GM19468 (cell line): ENCODE measurements around the gene MTF2.
"Not testable (repeated sequence)": the region's sequence is repeated elsewhere in the genome, so short reads cannot be mapped to it uniquely, and the experiment has no call there.

Experiments used
- ATAC-seq: cut with Tn5 transposase; IDR thresholded peaks from one replicate; pipeline ENCODE4 v1.9.1; 2021; ENCODE audit warnings: mild to moderate bottlenecking, moderate library complexity, moderate number of reproducible peaks; ENCODE audit not compliant: unreplicated experiment; ENCODE audit errors: extremely low read depth

Gene MTF2

DNA sequence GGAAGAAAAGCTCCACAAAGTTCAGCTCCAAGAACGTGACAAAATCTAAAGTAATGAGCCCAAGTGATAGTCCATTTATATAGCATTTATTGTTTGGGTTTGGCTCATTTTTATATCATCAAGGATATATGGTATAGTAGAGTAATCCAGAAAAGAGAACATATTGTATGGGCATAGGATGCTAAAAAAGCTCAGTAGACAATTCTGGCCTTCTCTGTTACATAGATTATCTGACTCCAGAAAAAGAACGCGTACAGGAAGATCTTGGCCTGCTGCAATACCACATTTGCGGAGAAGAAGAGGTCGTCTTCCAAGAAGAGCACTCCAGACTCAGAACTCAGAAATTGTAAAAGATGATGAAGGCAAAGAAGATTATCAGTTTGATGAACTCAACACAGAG is 57.4 kb downstream of the MTF2 start:
- ATAC-seq = no peak

GRCh38 chr1:93137604-93138292 is 58.7 kb downstream of the MTF2 start:
- no peak for ATAC-seq

DNA sequence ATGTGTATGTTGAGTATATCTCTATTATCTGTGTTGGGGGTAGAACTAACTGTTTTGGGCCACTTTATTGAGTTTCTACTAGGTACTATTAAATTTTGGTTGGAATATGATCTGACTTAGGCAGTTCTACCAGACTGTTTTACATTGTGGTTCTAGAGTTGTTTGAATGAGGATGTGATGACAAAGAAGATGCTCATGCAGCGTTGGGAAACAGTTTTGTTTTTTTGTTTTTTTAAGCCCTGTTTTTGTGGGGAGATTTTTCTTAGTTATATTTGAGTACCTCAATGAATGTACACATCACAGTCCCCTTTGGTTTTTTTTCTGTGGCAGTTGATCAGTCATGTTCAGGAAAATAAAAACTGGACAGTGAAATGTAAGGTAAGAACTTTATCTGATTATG is 61.0 kb downstream of the MTF2 start:
- no peak for ATAC-seq

- ATAC-seq = no peak
Observed at GRCh38 chr1:93142161-93142560, 63.1 kb downstream of the MTF2 start.

- ATAC-seq = no peak
Observed at GRCh38 chr1:93143136-93143535, 64.1 kb downstream of the MTF2 start.

DNA sequence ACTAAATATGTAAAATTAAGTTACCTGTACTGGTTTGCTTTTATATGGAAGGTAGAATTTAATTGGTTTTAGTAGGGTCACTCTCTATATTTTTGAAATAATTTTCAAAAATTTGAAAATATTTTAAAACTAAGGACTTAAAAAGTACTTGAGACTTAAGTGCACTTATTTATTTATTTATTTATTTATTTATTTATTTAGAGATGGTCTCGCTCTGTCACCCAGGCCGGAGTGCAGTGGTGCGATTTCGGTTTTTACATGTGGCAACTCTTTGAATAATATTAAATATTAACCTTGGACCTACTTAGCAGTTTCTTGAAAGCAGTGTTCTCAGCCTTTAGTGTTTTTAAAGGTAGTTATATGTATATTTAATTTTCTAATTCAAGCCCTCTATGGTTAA is 64.7 kb downstream of the MTF2 start:
- no peak for ATAC-seq

DNA sequence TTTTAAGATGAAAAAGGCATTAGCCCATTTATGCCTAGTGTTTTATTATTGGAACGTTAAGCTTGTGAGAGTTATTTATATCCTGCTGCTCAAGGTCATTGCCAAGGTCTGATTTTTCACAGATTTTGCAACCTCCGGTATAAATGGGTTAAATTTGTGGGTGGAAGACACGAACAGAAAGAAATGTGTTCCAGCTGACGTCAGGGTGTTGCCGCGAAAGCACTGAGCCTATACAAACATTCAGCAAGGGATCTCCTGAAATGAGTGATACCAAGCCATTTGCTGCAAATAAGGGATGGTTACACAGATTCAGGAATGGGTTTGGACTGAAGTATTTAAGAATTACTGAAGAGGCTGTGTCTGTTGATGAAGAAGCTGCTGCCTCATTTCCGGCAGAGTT is 68.9 kb downstream of the MTF2 start:
- ATAC-seq = no peak

DNA sequence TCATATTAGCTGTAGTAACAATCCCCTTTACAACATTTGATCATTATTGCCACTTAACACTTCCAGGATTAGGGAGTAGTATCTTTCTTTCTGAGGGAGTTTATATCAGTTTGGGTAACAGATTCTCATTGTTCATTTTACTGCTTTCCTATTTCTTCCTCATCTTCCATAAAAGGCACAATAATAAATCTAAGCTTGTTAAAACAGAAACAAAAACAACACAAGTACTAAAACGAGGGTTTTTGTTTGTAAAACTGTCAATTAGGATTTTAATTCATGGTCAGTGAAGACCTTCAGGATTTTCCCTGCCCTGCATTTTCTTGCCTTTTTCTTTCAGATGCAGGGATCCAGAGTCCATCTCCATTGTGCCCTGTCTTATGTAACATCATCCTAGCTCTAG is 71.6 kb downstream of the MTF2 start:
- ATAC-seq = no peak

DNA sequence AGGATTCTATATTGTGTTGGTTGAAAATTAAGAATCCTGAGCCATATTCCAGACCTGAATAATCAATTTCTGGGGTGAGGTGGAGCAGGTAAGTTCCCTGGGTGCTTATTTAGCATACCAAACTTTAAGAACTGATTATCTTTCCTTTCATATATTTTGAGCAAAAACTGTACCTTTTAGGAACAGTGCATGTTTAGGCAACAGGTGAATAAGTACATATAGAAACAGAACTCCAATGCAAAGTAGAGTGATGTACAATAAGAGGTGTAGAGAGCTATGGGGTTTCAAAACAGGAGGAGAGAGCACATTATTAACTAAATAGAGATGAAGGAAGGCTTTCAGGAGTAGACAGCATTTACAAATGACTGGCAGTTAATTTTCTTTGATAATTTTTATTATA is 72.4 kb downstream of the MTF2 start:
- ATAC-seq = no peak

GRCh38 chr1:93152835-93153234 is 73.8 kb downstream of the MTF2 start:
- no peak for ATAC-seq

DNA sequence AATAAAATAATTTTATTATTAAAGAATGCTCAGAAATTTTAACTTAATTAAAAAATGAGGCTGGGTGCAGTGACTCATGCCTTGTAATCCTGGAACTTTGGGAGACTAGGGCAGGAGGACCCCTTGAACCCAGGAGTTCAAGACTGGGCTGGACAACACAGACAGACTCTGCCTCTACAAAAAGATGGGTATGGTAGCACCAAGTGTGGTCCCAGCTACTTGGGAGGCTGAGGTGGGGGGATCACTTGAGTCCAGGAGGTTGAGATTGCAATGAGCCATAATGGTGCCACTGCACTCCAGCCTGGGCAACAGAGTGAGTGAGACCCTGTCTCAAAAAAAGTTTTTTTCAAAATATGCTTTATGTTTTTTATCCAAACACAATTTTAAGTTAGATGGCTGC is 75.8 kb downstream of the MTF2 start:
- ATAC-seq = no peak

DNA sequence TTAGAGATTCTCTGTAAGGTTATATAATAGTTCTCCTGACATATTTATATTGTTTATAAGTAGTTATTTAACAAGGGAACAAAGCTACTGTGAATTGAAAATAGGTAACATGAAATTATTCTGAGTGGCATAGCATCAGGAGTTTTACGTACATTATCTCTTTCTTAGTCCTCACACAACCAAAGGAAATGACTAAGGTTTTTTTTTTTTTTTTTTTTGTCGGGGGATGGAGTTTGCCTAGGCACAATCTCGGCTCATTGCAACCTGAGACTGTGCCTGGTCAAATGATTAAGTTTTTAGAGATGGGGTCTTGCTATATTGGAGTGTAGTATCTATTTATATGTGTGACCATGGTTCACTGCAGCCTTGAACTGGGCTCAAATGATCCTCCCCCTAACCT is 76.3 kb downstream of the MTF2 start:
- ATAC-seq = no peak

GRCh38 chr1:93159337-93159736 is 80.3 kb downstream of the MTF2 start:
- no peak for ATAC-seq

GRCh38 chr1:93163314-93163713 is 84.2 kb downstream of the MTF2 start:
- not testable (repeated sequence) for ATAC-seq

GRCh38 chr1:93164816-93165215 is 85.7 kb downstream of the MTF2 start:
- ATAC-seq = no peak

GRCh38 chr1:93165895-93166294 is 86.8 kb downstream of the MTF2 start:
- ATAC-seq = not testable (repeated sequence)

- ATAC-seq = no peak
Observed at GRCh38 chr1:93167006-93167405, 87.9 kb downstream of the MTF2 start.

GRCh38 chr1:93170141-93170678 is 91.1 kb downstream of the MTF2 start:
- not testable (repeated sequence) for ATAC-seq

DNA sequence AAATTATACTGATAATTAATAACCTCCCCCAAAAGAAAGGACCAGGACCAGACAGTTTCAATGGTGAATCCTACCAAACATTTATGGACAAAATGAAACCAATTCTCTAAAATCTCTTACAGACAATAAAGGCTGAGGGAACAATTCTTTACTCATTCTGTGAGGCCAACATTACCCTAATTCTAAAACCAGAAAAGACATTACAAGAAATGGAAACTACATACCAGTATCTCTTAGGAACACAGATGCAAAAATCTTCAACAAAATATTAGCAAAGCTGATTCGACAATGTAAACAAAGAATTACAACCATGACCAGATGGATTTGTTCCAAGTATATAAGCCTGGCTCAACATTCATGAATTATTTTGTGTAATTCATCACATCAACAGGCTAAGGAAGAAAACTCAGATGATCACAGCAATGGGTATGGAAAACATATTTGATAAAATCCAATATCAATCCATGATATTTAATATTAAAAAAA is 92.5 kb downstream of the MTF2 start:
- no peak for ATAC-seq

GRCh38 chr1:93172778-93173177 is 93.7 kb downstream of the MTF2 start:
- no peak for ATAC-seq

GRCh38 chr1:93174638-93175037 is 95.6 kb downstream of the MTF2 start:
- ATAC-seq = not testable (repeated sequence)

DNA sequence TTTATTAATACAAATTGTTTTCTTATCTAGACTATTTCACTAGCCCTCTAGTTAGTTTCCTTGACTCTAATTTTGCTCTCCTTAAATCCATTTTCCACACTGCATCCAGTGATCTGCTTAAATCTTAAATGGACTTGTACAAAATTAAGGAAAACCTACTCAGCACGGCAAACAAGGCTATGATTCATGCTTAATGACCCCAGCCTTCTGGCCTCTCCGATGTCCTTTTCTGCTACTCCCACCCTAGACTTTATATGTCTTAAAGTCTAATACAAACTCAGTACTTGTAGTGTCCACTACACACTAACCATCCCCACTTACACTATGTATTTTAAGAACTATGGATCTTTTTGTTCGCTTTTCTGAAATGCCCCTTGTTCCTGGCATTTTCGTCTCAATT is 98.9 kb downstream of the MTF2 start:
- ATAC-seq = no peak
